Glutamatergic neuron (in vitro differentiated cells): ENCODE measurements around the gene RFTN2. TPM values are rescaled to one million over a fixed set of nuclear protein-coding genes. Genes with fewer than 3 reads are reported as not detected.

Experiments used
- DNase-seq: peaks from one replicate; pipeline ENCODE4 v3.0.0; 2022
- H3K27ac Mint-ChIP-seq: one replicate; pipeline ENCODE4 v1.8.0; 2020; ENCODE audit warnings: mild to moderate bottlenecking, mixed read lengths, inconsistent platforms; ENCODE audit not compliant: unreplicated experiment
- H3K27me3 Mint-ChIP-seq: one replicate; pipeline ENCODE4 v1.8.0; 2020; ENCODE audit warnings: mild to moderate bottlenecking, moderate library complexity, mixed read lengths, inconsistent platforms; ENCODE audit not compliant: unreplicated experiment
- H3K36me3 Mint-ChIP-seq: one replicate; pipeline ENCODE4 v1.8.0; 2020; ENCODE audit warnings: mild to moderate bottlenecking, mixed read lengths, inconsistent platforms; ENCODE audit not compliant: unreplicated experiment
- H3K4me1 Mint-ChIP-seq: one replicate; pipeline ENCODE4 v1.8.0; 2020; ENCODE audit warnings: mild to moderate bottlenecking, low read depth, mixed read lengths, inconsistent platforms; ENCODE audit not compliant: unreplicated experiment
- H3K4me3 Mint-ChIP-seq: one replicate; pipeline ENCODE4 v1.8.0; 2020; ENCODE audit warnings: mild to moderate bottlenecking, mixed read lengths, inconsistent platforms; ENCODE audit not compliant: unreplicated experiment
- H3K9me3 Mint-ChIP-seq: one replicate; pipeline ENCODE4 v1.8.0; 2020; ENCODE audit warnings: mild to moderate bottlenecking, moderate library complexity, mixed read lengths, inconsistent platforms; ENCODE audit not compliant: unreplicated experiment
- CTCF ChIP-seq: fragments of 200-600 bp; sonication (generic); IDR thresholded peaks from one replicate; pipeline ENCODE4 v1.5.0; 2021; ENCODE audit not compliant: partially characterized antibody, unreplicated experiment
- total RNA-seq: library from RNA; stranded (reverse); fragmentation: NEBNext Ultra II Directional; extraction: Animal tissue kit (Norgen Biotek cat#: 25700); gene quantifications from one replicate; pipeline ENCODE4 v1.2.1, GENCODE V29; 2021; ENCODE audit not compliant: unreplicated experiment

The RFTN2 gene
- total RNA-seq, 1 donor from 2014 or later = 2.5 TPM

- TF ChIP-seq CTCF = no peak
- no peaks in the 10 kb centered on the region for H3K36me3 Mint-ChIP-seq
- no peak overlapping the region for H3K4me3 Mint-ChIP-seq
- peaks cover 2% of the 10 kb centered on the region for H3K27me3 Mint-ChIP-seq
- H3K27ac Mint-ChIP-seq = no peak overlapping the region
- H3K4me1 Mint-ChIP-seq = peaks cover 5% of the 10 kb centered on the region
- H3K9me3 Mint-ChIP-seq = no peaks in the 10 kb centered on the region
- no peak for DNase-seq
Measured at GRCh38 chr2:197708331-197708730, 32.9 kb upstream of the RFTN2 start.

GRCh38 chr2:197707316-197708213 is 32.2 kb upstream of the RFTN2 start:
- Mint-ChIP-seq H3K27me3 (peaks cover 2% of the 10 kb centered on the region), H3K9me3 (no peaks in the 10 kb centered on the region), H3K27ac (no peak overlapping the region), H3K4me1 (peaks cover 5% of the 10 kb centered on the region), H3K4me3 (peak overlapping the region; percentile 91), H3K36me3 (no peaks in the 10 kb centered on the region)
- TF ChIP-seq CTCF = peak; percentile 77
- DNase-seq = no peak

- Mint-ChIP-seq H3K27me3 (peaks cover 2% of the 10 kb centered on the region), H3K36me3 (no peaks in the 10 kb centered on the region), H3K4me1 (peaks cover 5% of the 10 kb centered on the region), H3K4me3 (peak overlapping the region; percentile 91), H3K27ac (no peak overlapping the region), H3K9me3 (no peaks in the 10 kb centered on the region)
- no peak for DNase-seq
- TF ChIP-seq CTCF = no peak
Measured at GRCh38 chr2:197706839-197707207, 31.4 kb upstream of the RFTN2 start.

GRCh38 chr2:197705912-197706838 is 30.8 kb upstream of the RFTN2 start:
- Mint-ChIP-seq H3K36me3 (no peaks in the 10 kb centered on the region), H3K27me3 (peaks cover 2% of the 10 kb centered on the region), H3K27ac (no peak overlapping the region), H3K4me1 (peaks cover 5% of the 10 kb centered on the region), H3K4me3 (peak overlapping the region; percentile 91), H3K9me3 (no peaks in the 10 kb centered on the region)
- TF ChIP-seq CTCF = no peak
- DNase-seq = peak; percentile 15
